Posterior vena cava (tissue), 2 donors: ENCODE data around the gene P2RY4. TPM values are rescaled to one million over a fixed set of nuclear protein-coding genes. Genes with fewer than 3 reads are reported as not detected.
"Not testable (repeated sequence)": the region's sequence is repeated elsewhere in the genome, so short reads cannot be mapped to it uniquely, and the experiment has no call there.

ENCODE experiments used
- DNase-seq: peaks from one replicate; pipeline ENCODE4 v3.0.0-alpha.2; 2020; ENCODE audit warnings: low spot score
- intact Hi-C, 2 donors: fragments of 100-400 bp; cut with DNase I; formaldehyde crosslinking; loops; one replicate each; pipeline versions ENCODE4 v1.14.1 to v1.14.2; 2022 to 2023
- total RNA-seq, 2 donors: library from RNA; stranded (reverse); fragmentation: NEBNext Ultra II Directional; extraction: Animal tissue kit (Norgen Biotek cat#: 25700); gene quantifications; one replicate each; pipeline ENCODE4 v1.2.1, GENCODE V29; 2021
- donor health status: DM: yes; HTN: yes; CAD: no.
- donor health status: DM: yes; HTN: yes; CAD: no.

P2RY4 gene
- total RNA-seq, 2 donors from 2014 or later, result 0.32 to 0.57 TPM

- no peak for DNase-seq
- intact Hi-C loops, result no loop called here
Measured at GRCh38 chrX:70252491-70252890, 7.5 kb downstream of the P2RY4 start.

GRCh38 chrX:70247252-70247651 is 12.8 kb downstream of the P2RY4 start:
- no peak for DNase-seq

GRCh38 chrX:70244881-70245280 is 15.1 kb downstream of the P2RY4 start:
- DNase-seq, result no peak
- intact Hi-C loops, result no loop called here

More at GRCh38 chrX:70247252-70247651, 12.8 kb downstream of the P2RY4 start:
- intact Hi-C loops, result no loop called here

GRCh38 chrX:70243601-70244000 is 16.4 kb downstream of the P2RY4 start:
- intact Hi-C loops, DNase-seq: not testable (repeated sequence)

GRCh38 chrX:70241501-70241900 is 18.5 kb downstream of the P2RY4 start:
- intact Hi-C loops, result no loop called here
- no peak for DNase-seq

- DNase-seq, result no peak
- intact Hi-C loops, result no loop called here
Measured at GRCh38 chrX:70240751-70241150, 19.3 kb downstream of the P2RY4 start.

- DNase-seq, result no peak
- intact Hi-C loops, result no loop called here
Measured at GRCh38 chrX:70234355-70234754, 25.6 kb downstream of the P2RY4 start, which contains the start of gene AWAT1. Gene AWAT1 (plus strand): TSS chrX:70234655. CDS start chrX:70234696, 41 bp downstream.

GRCh38 chrX:70231666-70232065 is 28.3 kb downstream of the P2RY4 start:
- intact Hi-C loops, result no loop called here
- DNase-seq, result no peak

- intact Hi-C loops, result no loop called here
- no peak for DNase-seq
Measured at GRCh38 chrX:70226687-70227086, 33.3 kb downstream of the P2RY4 start.

GRCh38 chrX:70226048-70226447 is 34.0 kb downstream of the P2RY4 start:
- intact Hi-C loops, result no loop called here

GRCh38 chrX:70219938-70220764 is 39.9 kb downstream of the P2RY4 start:
- DNase-seq, result no peak
- intact Hi-C loops, result no loop called here

More at GRCh38 chrX:70226048-70226447, 34.0 kb downstream of the P2RY4 start:
- no peak for DNase-seq

- intact Hi-C loops, DNase-seq: not testable (repeated sequence)
Measured at GRCh38 chrX:70209570-70209969, 50.4 kb downstream of the P2RY4 start.

- no peak for DNase-seq
- intact Hi-C loops, result no loop called here
Measured at GRCh38 chrX:70208479-70208878, 51.5 kb downstream of the P2RY4 start.

Other genes with a start within 250 kb of the P2RY4 start
- not detected for gene AWAT2, start 210.3 kb downstream of the P2RY4 start, total RNA-seq
- not detected for gene OTUD6A, start 197.7 kb downstream of the P2RY4 start, total RNA-seq
- 10 to 100 TPM; 24.2 to 30.9 TPM for gene IGBP1, start 126.8 kb downstream of the P2RY4 start, total RNA-seq
- gene DGAT2L6, start 82.7 kb downstream of the P2RY4 start, total RNA-seq, result not detected
- not detected for gene AWAT1, start 25.5 kb downstream of the P2RY4 start, total RNA-seq
- gene ARR3, start 8.1 kb upstream of the P2RY4 start, total RNA-seq, result not detected
- gene RAB41, start 22.0 kb upstream of the P2RY4 start, total RNA-seq, result not detected
- 10 to 100 TPM; 22.9 to 27.0 TPM for gene PDZD11, start 29.7 kb upstream of the P2RY4 start, total RNA-seq
- under 1 TPM; 0.10 to 0.37 TPM for gene KIF4A, start 29.9 kb upstream of the P2RY4 start, total RNA-seq
- gene GDPD2, start 163.1 kb upstream of the P2RY4 start, total RNA-seq, result not detected
- gene DLG3, start 184.6 kb upstream of the P2RY4 start, total RNA-seq, result 10 to 100 TPM; 13.2 to 19.4 TPM